ENCODE data around the gene HIF1A.

GRCh38 chr14:61749867-61750266 is 54.6 kb downstream of the HIF1A start:
- TF ChIP-seq REST (IDR thresholded peaks at IDR 0.05) (no peak), HNF4G (IDR thresholded peaks at IDR 0.05) (no peak), CTCF (IDR thresholded peaks at IDR 0.05; ENCODE audit: low read depth, low read length, missing input control) (no peak), YY1 (IDR thresholded peaks at IDR 0.05) (no peak), NR2F2 (IDR thresholded peaks at IDR 0.05) (no peak), GABPA (IDR thresholded peaks at IDR 0.05 in 1 of 2, conservative IDR thresholded peaks at IDR 0.05 in 1 of 2) (no peak), RXRA (IDR thresholded peaks at IDR 0.05) (no peak), FOXA1 (IDR thresholded peaks at IDR 0.05) (no peak)
- TF ChIP-seq, protein P1, sequence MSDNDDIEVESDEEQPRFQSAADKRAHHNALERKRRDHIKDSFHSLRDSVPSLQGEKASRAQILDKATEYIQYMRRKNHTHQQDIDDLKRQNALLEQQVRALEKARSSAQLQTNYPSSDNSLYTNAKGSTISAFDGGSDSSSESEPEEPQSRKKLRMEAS (IDR thresholded peaks at IDR 0.05), result no peak
- TF ChIP-seq, protein P2, sequence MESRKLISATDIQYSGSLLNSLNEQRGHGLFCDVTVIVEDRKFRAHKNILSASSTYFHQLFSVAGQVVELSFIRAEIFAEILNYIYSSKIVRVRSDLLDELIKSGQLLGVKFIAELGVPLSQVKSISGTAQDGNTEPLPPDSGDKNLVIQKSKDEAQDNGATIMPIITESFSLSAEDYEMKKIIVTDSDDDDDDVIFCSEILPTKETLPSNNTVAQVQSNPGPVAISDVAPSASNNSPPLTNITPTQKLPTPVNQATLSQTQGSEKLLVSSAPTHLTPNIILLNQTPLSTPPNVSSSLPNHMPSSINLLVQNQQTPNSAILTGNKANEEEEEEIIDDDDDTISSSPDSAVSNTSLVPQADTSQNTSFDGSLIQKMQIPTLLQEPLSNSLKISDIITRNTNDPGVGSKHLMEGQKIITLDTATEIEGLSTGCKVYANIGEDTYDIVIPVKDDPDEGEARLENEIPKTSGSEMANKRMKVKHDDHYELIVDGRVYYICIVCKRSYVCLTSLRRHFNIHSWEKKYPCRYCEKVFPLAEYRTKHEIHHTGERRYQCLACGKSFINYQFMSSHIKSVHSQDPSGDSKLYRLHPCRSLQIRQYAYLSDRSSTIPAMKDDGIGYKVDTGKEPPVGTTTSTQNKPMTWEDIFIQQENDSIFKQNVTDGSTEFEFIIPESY (IDR thresholded peaks at IDR 0.05), result no peak

Measured in liver (tissue), 3 donors.